ENCODE data around the gene KLF14. TPM values are rescaled to one million over a fixed set of nuclear protein-coding genes. Genes with fewer than 3 reads are reported as not detected.

Gene KLF14
- total RNA-seq, 1 donor from 2014 or later, result not detected

GRCh38 chr7:130689683-130690082, 44.3 kb downstream of the KLF14 start:
- no peak for TF ChIP-seq CTCF (IDR thresholded peaks at IDR 0.05; ENCODE audit: insufficient read depth, low read length, poor library complexity, severe bottlenecking)
- H3K4me3 ChIP-seq (ENCODE audit: low read depth, low read length), result no peak overlapping the region
- no peak for DNase-seq (ENCODE audit: low read depth)
- no peaks in the 10 kb centered on the region for H3K27me3 ChIP-seq (ENCODE audit: control insufficient read depth, insufficient read depth, low read length)
- H3K36me3 ChIP-seq (ENCODE audit: control insufficient read depth, insufficient read depth, low read length), result no peaks in the 10 kb centered on the region

DNA sequence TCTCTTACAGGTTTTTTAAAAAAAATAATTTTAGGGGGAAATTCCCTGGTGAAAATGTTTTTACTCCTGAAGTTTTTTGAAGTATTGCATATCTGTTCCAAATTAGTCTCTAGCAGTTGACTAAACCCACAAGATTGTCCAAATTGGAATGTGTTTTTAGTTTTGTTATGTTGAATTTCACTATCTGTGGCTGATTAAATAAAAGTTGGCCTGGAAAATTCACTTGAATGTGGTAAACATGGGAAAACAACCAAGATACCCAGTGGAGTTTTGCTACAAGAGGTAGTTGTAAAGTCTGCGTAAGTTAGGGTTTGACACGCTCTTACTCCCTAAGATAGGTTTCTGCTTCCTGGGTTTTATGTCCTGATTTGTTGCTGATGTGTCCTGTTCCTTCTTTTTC, 51.0 kb downstream of the KLF14 start:
- Histone ChIP-seq H3K4me3 (ENCODE audit: low read depth, low read length) (no peak overlapping the region), H3K27me3 (ENCODE audit: control insufficient read depth, insufficient read depth, low read length) (no peaks in the 10 kb centered on the region), H3K36me3 (ENCODE audit: control insufficient read depth, insufficient read depth, low read length) (no peaks in the 10 kb centered on the region)
- no peak for DNase-seq (ENCODE audit: low read depth)
- no peak for TF ChIP-seq CTCF (IDR thresholded peaks at IDR 0.05; ENCODE audit: insufficient read depth, low read length, poor library complexity, severe bottlenecking)

Other genes with a start within 250 kb of the KLF14 start
- 14.2 and 15.2 TPM in 2 replicates for gene MEST, start 242.1 kb downstream of the KLF14 start, total RNA-seq
- gene COPG2, start 65.5 kb downstream of the KLF14 start, total RNA-seq, result 37.9 and 44.0 TPM in 2 replicates
- not detected in 2 replicates for gene TSGA13, start 47.7 kb downstream of the KLF14 start, total RNA-seq